Thoracic aorta (tissue), 2 donors: ENCODE results near the gene RIBC2. TPM values are rescaled to one million over a fixed set of nuclear protein-coding genes. Genes with fewer than 3 reads are reported as not detected.
A peak's percentile ranks its signal among the peaks of the same experiment; 100 is the strongest.

ENCODE experiments used
- ATAC-seq: fragments of 150-250 bp; one replicate; pipeline ENCODE4 v1.8.0; 2017; ENCODE audit warnings: low read depth; ENCODE audit not compliant: insufficient number of reproducible peaks, low FRiP score
- DNase-seq: peaks from one replicate; pipeline ENCODE4 v3.0.0-alpha.2; 2020; ENCODE audit warnings: low spot score
- H3K27ac ChIP-seq, 2 donors: fragments of 200-600 bp; sonication (generic); 1 replicate in 1 of 2; 2 replicates in 1 of 2; pipeline ENCODE4 v1.5.1; 2016; ENCODE audit warnings: mild to moderate bottlenecking in 2 of 2, moderate library complexity in 2 of 2
- H3K27me3 ChIP-seq: fragments of 200-600 bp; sonication (generic); replicated peaks from 2 replicates; pipeline ENCODE4 v1.6.0; 2016; ENCODE audit warnings: mild to moderate bottlenecking; ENCODE audit not compliant: insufficient read depth
- H3K36me3 ChIP-seq: fragments of 200-600 bp; sonication (generic); one replicate; pipeline ENCODE4 v1.5.1; 2016
- H3K4me1 ChIP-seq, 2 donors: fragments of 200-600 bp; sonication (generic); 1 replicate in 1 of 2; 2 replicates in 1 of 2; pipeline versions ENCODE4 v1.5.1 to v1.6.0; 2016; ENCODE audit warnings: low read depth in 2 of 2, mild to moderate bottlenecking in 1 of 2; ENCODE audit not compliant: control insufficient read depth in 1 of 2
- H3K4me3 ChIP-seq: fragments of 200-600 bp; sonication (generic); 2 replicates; pipeline ENCODE4 v1.5.1; 2016; ENCODE audit warnings: mild to moderate bottlenecking
- H3K9me3 ChIP-seq: fragments of 200-600 bp; sonication (generic); 2 replicates; pipeline ENCODE4 v1.5.1; 2016
- CTCF ChIP-seq: fragments of 200-600 bp; sonication (generic); IDR thresholded peaks from one replicate; pipeline ENCODE4 v1.5.1; 2019; ENCODE audit warnings: antibody characterized with exemption
- total RNA-seq, 2 donors: library from RNA; depleted of rRNA; stranded (reverse); fragments of >200 nt; gene quantifications; one replicate each; pipeline versions ENCODE4 v1.1.0 to v1.2.3, GENCODE V29; 2016

The RIBC2 gene
- total RNA-seq, 2 donors from 2014 or later: 5.1 TPM; not detected in 1

- no peaks in the 10 kb centered on the region for H3K27me3 ChIP-seq
- no peak for TF ChIP-seq CTCF
- DNase-seq (no peak), ATAC-seq (no peak)
- peaks cover 21 to 54% of the 10 kb centered on the region in 2 donors for H3K4me1 ChIP-seq
- no peak overlapping the region for H3K4me3 ChIP-seq
- no peaks in the 10 kb centered on the region for H3K9me3 ChIP-seq
- peak overlapping the region; percentile 66 to 84 for H3K27ac ChIP-seq
- no peaks in the 10 kb centered on the region for H3K36me3 ChIP-seq
Measured at GRCh38 chr22:45450101-45450785, 36.8 kb downstream of the RIBC2 start.

- H3K4me1 ChIP-seq: peaks cover 21 to 54% of the 10 kb centered on the region in 2 donors
- DNase-seq (no peak), ATAC-seq (peak; percentile 22)
- no peak overlapping the region for H3K4me3 ChIP-seq
- TF ChIP-seq CTCF: no peak
- H3K27ac ChIP-seq: peak overlapping the region; percentile 66 to 84
- no peaks in the 10 kb centered on the region for H3K36me3 ChIP-seq
- H3K9me3 ChIP-seq: no peaks in the 10 kb centered on the region
- H3K27me3 ChIP-seq: no peaks in the 10 kb centered on the region
Measured at GRCh38 chr22:45450921-45451651, 37.6 kb downstream of the RIBC2 start.

- peak overlapping the region in 1 of 2 donors; percentile 22 for H3K27ac ChIP-seq
- TF ChIP-seq CTCF: no peak
- DNase-seq (no peak), ATAC-seq (no peak)
- peaks cover 21 to 54% of the 10 kb centered on the region in 2 donors for H3K4me1 ChIP-seq
- no peak overlapping the region for H3K4me3 ChIP-seq
- H3K27me3 ChIP-seq: no peaks in the 10 kb centered on the region
- H3K36me3 ChIP-seq: no peaks in the 10 kb centered on the region
- no peaks in the 10 kb centered on the region for H3K9me3 ChIP-seq
Measured at GRCh38 chr22:45451972-45452371, 38.5 kb downstream of the RIBC2 start.

GRCh38 chr22:45452565-45453379 lies 39.3 kb downstream of the RIBC2 start:
- no peaks in the 10 kb centered on the region for H3K27me3 ChIP-seq
- no peak overlapping the region for H3K4me3 ChIP-seq
- no peak for TF ChIP-seq CTCF
- no peaks in the 10 kb centered on the region for H3K36me3 ChIP-seq
- ATAC-seq: no peak
- no peak for DNase-seq
- H3K4me1 ChIP-seq: peaks cover 21 to 54% of the 10 kb centered on the region in 2 donors
- peak overlapping the region in 1 of 2 donors; percentile 22 for H3K27ac ChIP-seq
- H3K9me3 ChIP-seq: no peaks in the 10 kb centered on the region

GRCh38 chr22:45453764-45454163 lies 40.3 kb downstream of the RIBC2 start:
- no peaks in the 10 kb centered on the region for H3K36me3 ChIP-seq
- H3K27ac ChIP-seq: no peak overlapping the region
- ATAC-seq (no peak), DNase-seq (no peak)
- no peaks in the 10 kb centered on the region for H3K27me3 ChIP-seq
- H3K4me3 ChIP-seq: no peak overlapping the region
- no peak for TF ChIP-seq CTCF
- peaks cover 13 to 47% of the 10 kb centered on the region in 2 donors for H3K4me1 ChIP-seq
- H3K9me3 ChIP-seq: no peaks in the 10 kb centered on the region
